Measurements from ENCODE around the gene KCP.

KCP gene

GRCh38 chr7:128845987-128846386 lies 64.5 kb downstream of the KCP start:
- no peak for TF ChIP-seq YY1 (IDR thresholded peaks at IDR 0.05; ENCODE audit: low read depth)
- no peak for TF ChIP-seq CEBPB (IDR thresholded peaks at IDR 0.05)
- no peak for TF ChIP-seq TEAD4 (IDR thresholded peaks at IDR 0.05)
- TF ChIP-seq ZBTB7A (IDR thresholded peaks at IDR 0.05; ENCODE audit: low read depth), result no peak
- no peak for TF ChIP-seq EGR1 (IDR thresholded peaks at IDR 0.05)
- no peak for TF ChIP-seq REST (IDR thresholded peaks at IDR 0.05; ENCODE audit: low read depth)
- TF ChIP-seq NFIC (IDR thresholded peaks at IDR 0.05), result no peak
- TF ChIP-seq RAD21 (IDR thresholded peaks at IDR 0.05; ENCODE audit: low read depth), result no peak
- no peak for TF ChIP-seq USF1 (IDR thresholded peaks at IDR 0.05)
- TF ChIP-seq MAX (IDR thresholded peaks at IDR 0.05), result no peak
- TF ChIP-seq TCF12 (IDR thresholded peaks at IDR 0.05; ENCODE audit: low read depth), result no peak
- TF ChIP-seq EP300 (IDR thresholded peaks at IDR 0.05; ENCODE audit: borderline replicate concordance), result no peak
- TF ChIP-seq FOXM1 (IDR thresholded peaks at IDR 0.05; ENCODE audit: borderline replicate concordance, low read depth), result no peak
- no peak for TF ChIP-seq TAF1 (IDR thresholded peaks at IDR 0.05; ENCODE audit: low read depth)
- no peak for TF ChIP-seq CREB1 (IDR thresholded peaks at IDR 0.05; ENCODE audit: low read depth)

- TF ChIP-seq FOXM1 (IDR thresholded peaks at IDR 0.05; ENCODE audit: borderline replicate concordance, low read depth) (no peak), YY1 (IDR thresholded peaks at IDR 0.05; ENCODE audit: low read depth) (no peak), TCF12 (IDR thresholded peaks at IDR 0.05; ENCODE audit: low read depth) (no peak), EGR1 (IDR thresholded peaks at IDR 0.05) (no peak)
Observed at GRCh38 chr7:128845475-128845874, 65.0 kb downstream of the KCP start.

GRCh38 chr7:128844777-128845311 lies 65.7 kb downstream of the KCP start:
- no peak for TF ChIP-seq EGR1 (IDR thresholded peaks at IDR 0.05)
- TF ChIP-seq RAD21 (IDR thresholded peaks at IDR 0.05; ENCODE audit: low read depth), result no peak
- TF ChIP-seq YY1 (IDR thresholded peaks at IDR 0.05; ENCODE audit: low read depth), result no peak
- TF ChIP-seq TEAD4 (IDR thresholded peaks at IDR 0.05), result no peak
- TF ChIP-seq REST (IDR thresholded peaks at IDR 0.05; ENCODE audit: low read depth), result no peak

GRCh38 chr7:128843938-128844621 lies 66.4 kb downstream of the KCP start:
- TF ChIP-seq CEBPB (IDR thresholded peaks at IDR 0.05) (no peak), TEAD4 (IDR thresholded peaks at IDR 0.05) (no peak), RAD21 (IDR thresholded peaks at IDR 0.05; ENCODE audit: low read depth) (no peak), NFIC (IDR thresholded peaks at IDR 0.05) (no peak), TCF12 (IDR thresholded peaks at IDR 0.05; ENCODE audit: low read depth) (no peak), YY1 (IDR thresholded peaks at IDR 0.05; ENCODE audit: low read depth) (no peak), REST (IDR thresholded peaks at IDR 0.05; ENCODE audit: low read depth) (no peak), MAX (IDR thresholded peaks at IDR 0.05) (no peak), ZBTB7A (IDR thresholded peaks at IDR 0.05; ENCODE audit: low read depth) (no peak), FOXM1 (IDR thresholded peaks at IDR 0.05; ENCODE audit: borderline replicate concordance, low read depth) (no peak)
